ENCODE results near the gene VRK1. TPM values are rescaled to one million over a fixed set of nuclear protein-coding genes. Genes with fewer than 3 reads are reported as not detected.

VRK1 gene
- total and polyA plus RNA-seq, 10 of the 15 experiments (the other 5 are each of a cell fraction or from before 2014, with no cell fraction given): 50.9 to 137 (median 84.7) TPM

GRCh38 chr14:96847451-96847850 lies 50.3 kb downstream of the VRK1 start:
- CTCF ChIA-PET: interaction anchor here (0.6 kb wide), 1 partner anchor 23 kb away, joined by 3 read pairs; no protein-coding TSS in a partner anchor
- in situ Hi-C loops (cut with MboI): no loop called here
- POLR2A ChIA-PET: interaction anchor here (0.6 kb wide), 1 partner anchor 94 kb away, joined by 8 read pairs; no protein-coding TSS in a partner anchor

More at GRCh38 chr14:96847451-96847850, 50.3 kb downstream of the VRK1 start:
- no peak for FAIRE-seq
- TF ChIP-seq NFYB (IDR thresholded peaks at IDR 0.05; ENCODE audit: insufficient read depth, low read depth, low read length) (no peak), SREBF1 (IDR thresholded peaks at IDR 0.05; ENCODE audit: low read length) (no peak), ZNF217 (IDR thresholded peaks at IDR 0.05) (no peak), SMAD1 (IDR thresholded peaks at IDR 0.05; ENCODE audit: low read depth, partially characterized antibody) (no peak), NBN (IDR thresholded peaks at IDR 0.05) (no peak), SMARCA5 (IDR thresholded peaks at IDR 0.05) (no peak), REST (IDR thresholded peaks at IDR 0.05; ENCODE audit: low read depth, low read length) (no peak), EED (IDR thresholded peaks at IDR 0.05; ENCODE audit: low read depth) (no peak), ZNF592 (IDR thresholded peaks at IDR 0.05) (no peak), SPI1 (IDR thresholded peaks at IDR 0.05; ENCODE audit: borderline replicate concordance, insufficient read depth, low read depth, low read length) (no peak), CREM (IDR thresholded peaks at IDR 0.05; ENCODE audit: low read depth) (no peak), IRF3 (IDR thresholded peaks at IDR 0.05) (no peak), MYC (IDR thresholded peaks at IDR 0.05; ENCODE audit: insufficient read depth, insufficient read length, insufficient replicate concordance, low read length, severe bottlenecking) (no peak), NR2C2 (IDR thresholded peaks at IDR 0.05; ENCODE audit: borderline replicate concordance, control insufficient read depth, insufficient read length, low read depth) (no peak), IKZF2 (IDR thresholded peaks at IDR 0.05) (no peak)
- intact Hi-C loops (cut with micrococcal nuclease; ENCODE audit: unreplicated experiment): no loop called here
- Histone ChIP-seq H3K9ac (ENCODE audit: control insufficient read depth, insufficient read depth, low read length) (no peak overlapping the region), H2AFZ (ENCODE audit: control insufficient read depth, low read depth, low read length) (no peak overlapping the region), H3K27ac (ENCODE audit: control insufficient read depth, insufficient read depth) (no peak overlapping the region), H3K4me1 (ENCODE audit: control insufficient read depth, insufficient read depth, low read length) (peaks cover 3% of the 10 kb centered on the region; the same call in 1 of the 2 replicates), H3K4me3 (no peak overlapping the region), H3K27me3 (replicated peaks in 1 of 2; ENCODE audit: control insufficient read depth in 2 of 2, insufficient read depth in 2 of 2, low read length in 1 of 2) (no peaks in the 10 kb centered on the region), H3K9me3 (replicated peaks; ENCODE audit: control insufficient read depth, insufficient read depth, low read length) (no peaks in the 10 kb centered on the region), H3K36me3 (ENCODE audit: control insufficient read depth in 2 of 2, insufficient read depth in 2 of 2, low read length in 1 of 2) (peaks cover 6 to 12% of the 10 kb centered on the region in 2 experiments; a peak in 3 of 4 replicates), H3K4me2 (ENCODE audit: control insufficient read depth, insufficient read depth) (no peak overlapping the region), H4K20me1 (ENCODE audit: control insufficient read depth, insufficient read depth) (no peaks in the 10 kb centered on the region), H3K79me2 (ENCODE audit: control insufficient read depth, insufficient read depth, low read length) (no peaks in the 10 kb centered on the region; the same call in 1 of the 2 replicates)
- ChIA-PET RAD21 (ENCODE audit: unreplicated experiment) (no interaction called here), SMC1A (ENCODE audit: uncharacterized antibody, unreplicated experiment) (interaction anchor here (1.1 kb wide), 1 partner anchor 37 kb away, joined by 3 read pairs; no protein-coding TSS in a partner anchor)
- DNase-seq (ENCODE audit: low read depth, low spot score): no peak
- BruUV-seq (replicated peaks): no TSS peak
- no peak for ATAC-seq
- 100% methylated on average over 1 of the region's 1 CpG for WGBS (ENCODE audit: insufficient coverage, insufficient replicate concordance, low lambda C conversion rate, missing lambda C conversion rate)

Measured in GM12878 (cell line).